Daoy (cell line): ENCODE measurements around the gene HTR1A. TPM values are rescaled to one million over a fixed set of nuclear protein-coding genes. Genes with fewer than 3 reads are reported as not detected.

Source experiments
- total RNA-seq: library from RNA; depleted of rRNA; stranded (reverse); fragments of >200 nt; shearing (Covaris generic); gene quantifications from 2 replicates; pipeline ENCODE4 v1.2.3, GENCODE V29; 2014; rRNA removed

HTR1A gene
- total RNA-seq, 1 experiment from 2014 or later, result not detected

Other genes starting within 250 kb of the HTR1A start
- gene RNF180, start 203.4 kb upstream of the HTR1A start, total RNA-seq, result 2.4 and 4.3 TPM in 2 replicates